Calu3 (cell line): Measurements from ENCODE around the gene RAD9B. TPM values are rescaled to one million over a fixed set of nuclear protein-coding genes. Genes with fewer than 3 reads are reported as not detected.

Experiments used
- BruUV-seq: library from RNA; stranded (reverse); fragments of 400-500 nt; replicated peaks from 2 replicates; lab custom pipeline; 2021; lab: Mats Ljungman, UMichigan
- CTCF ChIA-PET: fragments of 300-600 bp; sonication (Branson Sonifier 250); formaldehyde crosslinking; loops from one replicate; lab custom pipeline; 2022; ENCODE audit warnings: antibody characterized with exemption; lab: Charles Lee
- DNase-seq: peaks from one replicate; pipeline ENCODE4 v3.0.0; 2022
- H3K27ac Mint-ChIP-seq: one replicate; pipeline ENCODE4 v1.8.0; 2022; ENCODE audit warnings: mixed read lengths; ENCODE audit not compliant: unreplicated experiment
- H3K27me3 Mint-ChIP-seq: one replicate; pipeline ENCODE4 v1.8.0; 2022; ENCODE audit warnings: mixed read lengths; ENCODE audit not compliant: unreplicated experiment
- H3K36me3 Mint-ChIP-seq: one replicate; pipeline ENCODE4 v1.8.0; 2022; ENCODE audit warnings: mild to moderate bottlenecking, moderate library complexity, mixed read lengths; ENCODE audit not compliant: insufficient read depth, unreplicated experiment
- H3K4me1 Mint-ChIP-seq: one replicate; pipeline ENCODE4 v1.8.0; 2022; ENCODE audit warnings: mild to moderate bottlenecking, low read depth, mixed read lengths; ENCODE audit not compliant: unreplicated experiment
- H3K4me3 Mint-ChIP-seq: one replicate; pipeline ENCODE4 v1.8.0; 2022; ENCODE audit warnings: mild to moderate bottlenecking, low read depth, moderate library complexity, mixed read lengths; ENCODE audit not compliant: unreplicated experiment
- H3K9me3 Mint-ChIP-seq: one replicate; pipeline ENCODE4 v1.8.0; 2022; ENCODE audit warnings: low read depth, mixed read lengths; ENCODE audit not compliant: unreplicated experiment
- CTCF ChIP-seq: fragments of 200-600 bp; IDR thresholded peaks from one replicate; pipeline ENCODE4 v1.8.0; 2022; ENCODE audit warnings: antibody characterized with exemption; ENCODE audit not compliant: unreplicated experiment
- intact Hi-C: fragments of 100-400 bp; cut with micrococcal nuclease; formaldehyde crosslinking; loops from one replicate; pipeline ENCODE4 v1.10.0; 2022; ENCODE audit not compliant: unreplicated experiment
- total RNA-seq: library from RNA; stranded (reverse); gene quantifications from 2 replicates; pipeline ENCODE4 v1.2.3, GENCODE V29; 2022

The RAD9B gene
- total RNA-seq, 1 experiment from 2014 or later = 0.80 TPM

- no TSS peak for BruUV-seq
- Mint-ChIP-seq H3K9me3 (no peaks in the 10 kb centered on the region), H3K36me3 (peaks cover 43% of the 10 kb centered on the region), H3K4me3 (peak within 1 kb of the TSS; percentile 85), H3K27ac (peak within 1 kb of the TSS; percentile 87), H3K27me3 (no peaks in the 10 kb centered on the region), H3K4me1 (peaks cover 14% of the 10 kb centered on the region)
- intact Hi-C loops = loop anchor here (1.0 kb wide), 1 partner anchor 134 kb away; no protein-coding TSS in a partner anchor
- peak; percentile 98 for DNase-seq
- no peak for TF ChIP-seq CTCF
- CTCF ChIA-PET = interaction anchor here (0.6 to 2.4 kb wide), 10 partner anchors 18 to 134 kb away, joined by 3 to 21 read pairs (median 6); partner anchors contain the start of genes ARPC3, RAD9B and VPS29
Observed at GRCh38 chr12:110468214-110469048, 33.7 kb upstream of the RAD9B start, which contains the start of the genes FAM216A and GPN3. TSS of gene FAM216A (plus strand) at chr12:110468845. CDS start at chr12:110468876, 31 bp downstream. TSS of gene GPN3 (minus strand) at chr12:110468257. CDS start at chr12:110468203, 54 bp downstream.

GRCh38 chr12:110475426-110475825, 26.7 kb upstream of the RAD9B start:
- peaks cover 7% of the 10 kb centered on the region for H3K36me3 Mint-ChIP-seq
- no TSS peak for BruUV-seq
- DNase-seq = no peak
- no peaks in the 10 kb centered on the region for H3K4me1 Mint-ChIP-seq
- CTCF ChIA-PET = interaction anchor here (0.7 kb wide), 1 partner anchor 489 kb away, joined by 3 read pairs; no protein-coding TSS in a partner anchor
- H3K9me3 Mint-ChIP-seq = no peaks in the 10 kb centered on the region
- H3K4me3 Mint-ChIP-seq = no peak overlapping the region
- H3K27ac Mint-ChIP-seq = no peak overlapping the region
- intact Hi-C loops = no loop called here
- H3K27me3 Mint-ChIP-seq = no peaks in the 10 kb centered on the region
- no peak for TF ChIP-seq CTCF

GRCh38 chr12:110498984-110499706, 3.0 kb upstream of the RAD9B start:
- H3K9me3 Mint-ChIP-seq = no peaks in the 10 kb centered on the region
- H3K4me1 Mint-ChIP-seq = peaks cover 15% of the 10 kb centered on the region
- no peaks in the 10 kb centered on the region for H3K27me3 Mint-ChIP-seq
- intact Hi-C loops = no loop called here
- CTCF ChIA-PET = interaction anchor here (0.7 to 1.0 kb wide), 3 partner anchors 30 to 924 kb away, joined by 3 to 6 read pairs (median 4); partner anchors contain the start of genes FAM216A and GPN3
- no TSS peak for BruUV-seq
- DNase-seq = no peak
- TF ChIP-seq CTCF = no peak
- H3K27ac Mint-ChIP-seq = peak overlapping the region; percentile 76
- H3K36me3 Mint-ChIP-seq = peaks cover 49% of the 10 kb centered on the region
- H3K4me3 Mint-ChIP-seq = peak overlapping the region; percentile 95

GRCh38 chr12:110501399-110501751, 756 bp upstream of the RAD9B start:
- H3K4me3 Mint-ChIP-seq = peak overlapping the region; percentile 95
- peak overlapping the region; percentile 77 for H3K27ac Mint-ChIP-seq
- peaks cover 15% of the 10 kb centered on the region for H3K4me1 Mint-ChIP-seq
- peaks cover 30% of the 10 kb centered on the region for H3K36me3 Mint-ChIP-seq
- no TSS peak for BruUV-seq
- H3K9me3 Mint-ChIP-seq = no peaks in the 10 kb centered on the region
- intact Hi-C loops = no loop called here
- H3K27me3 Mint-ChIP-seq = no peaks in the 10 kb centered on the region
- TF ChIP-seq CTCF = no peak
- CTCF ChIA-PET = interaction anchor here (0.6 to 2.7 kb wide), 5 partner anchors 15 to 112 kb away, joined by 3 to 12 read pairs (median 4); partner anchors contain the start of genes FAM216A, GPN3 and TCTN1
- DNase-seq = peak; percentile 61
